Liver (tissue), 9 donors: ENCODE measurements around the gene CEACAM21. TPM values are rescaled to one million over a fixed set of nuclear protein-coding genes. Genes with fewer than 3 reads are reported as not detected.

ENCODE experiments used
- DNase-seq: peaks from one replicate; pipeline ENCODE4 v3.0.0-alpha.2; 2017; ENCODE audit warnings: low spot score
- H3K27ac ChIP-seq, 2 donors: one replicate each; pipeline ENCODE4 v1.7.0; 2013; ENCODE audit warnings: inconsistent platforms in 2 of 2, low read length in 2 of 2, control low read depth in 1 of 2, low read depth in 1 of 2, mild to moderate bottlenecking in 1 of 2
- H3K27me3 ChIP-seq, 4 donors: one replicate each; pipeline versions ENCODE4 v1.6.1 to v1.7.0; 2013; ENCODE audit warnings: low read length in 3 of 4, inconsistent platforms in 1 of 4, mild to moderate bottlenecking in 1 of 4, moderate library complexity in 1 of 4; ENCODE audit not compliant: control insufficient read depth in 4 of 4, insufficient read depth in 4 of 4
- H3K36me3 ChIP-seq, 4 donors: one replicate each; pipeline versions ENCODE4 v1.6.1 to v1.7.0; 2013; ENCODE audit warnings: low read length in 3 of 4, mild to moderate bottlenecking in 3 of 4, low read depth in 1 of 4, moderate library complexity in 1 of 4; ENCODE audit not compliant: control insufficient read depth in 4 of 4, insufficient read depth in 3 of 4
- H3K4me1 ChIP-seq, 4 donors: one replicate each; pipeline versions ENCODE4 v1.6.1 to v1.7.0; 2013; ENCODE audit warnings: low read length in 3 of 4, mild to moderate bottlenecking in 3 of 4, moderate library complexity in 1 of 4; ENCODE audit not compliant: control insufficient read depth in 4 of 4, insufficient read depth in 4 of 4
- H3K4me3 ChIP-seq, 3 donors: one replicate each; pipeline versions ENCODE4 v1.6.1 to v1.7.0; 2013; ENCODE audit warnings: low read length in 3 of 3, control low read depth in 1 of 3, low read depth in 1 of 3, mild to moderate bottlenecking in 1 of 3
- H3K9ac ChIP-seq, 2 donors: one replicate each; pipeline ENCODE4 v1.7.0; 2013; ENCODE audit warnings: low read length in 2 of 2, mild to moderate bottlenecking in 2 of 2, moderate library complexity in 2 of 2, control low read depth in 1 of 2, low read depth in 1 of 2
- H3K9me3 ChIP-seq, 4 donors: one replicate each; pipeline versions ENCODE4 v1.6.1 to v1.7.0; 2013; ENCODE audit warnings: low read length in 3 of 4; ENCODE audit not compliant: control insufficient read depth in 4 of 4
- FOXA1 ChIP-seq: IDR thresholded peaks from 2 replicates; pipeline ENCODE4 v1.6.1; 2016; ENCODE audit warnings: antibody characterized with exemption
- FOXA2 ChIP-seq: IDR thresholded peaks from 2 replicates; pipeline ENCODE4 v1.6.1; 2016; ENCODE audit warnings: antibody characterized with exemption
- GABPA ChIP-seq, 2 donors: IDR thresholded peaks in 1 of 2; conservative IDR thresholded peaks in 1 of 2; 2 replicates each; pipeline ENCODE4 v1.6.1; 2016; ENCODE audit warnings: antibody characterized with exemption in 2 of 2, mild to moderate bottlenecking in 1 of 2, moderate library complexity in 1 of 2
- HNF4A ChIP-seq, 2 donors: conservative IDR thresholded peaks; 2 replicates each; pipeline ENCODE4 v1.6.1; 2016; ENCODE audit warnings: antibody characterized with exemption in 2 of 2, mild to moderate bottlenecking in 2 of 2
- HNF4G ChIP-seq: IDR thresholded peaks from 2 replicates; pipeline ENCODE4 v1.6.1; 2016; ENCODE audit warnings: antibody characterized with exemption
- JUND ChIP-seq, 2 donors: IDR thresholded peaks; 2 replicates each; pipeline ENCODE4 v1.6.1; 2016; ENCODE audit warnings: antibody characterized with exemption in 2 of 2
- NR2F2 ChIP-seq: IDR thresholded peaks from 2 replicates; pipeline ENCODE4 v1.6.1; 2016; ENCODE audit warnings: antibody characterized with exemption
- RXRA ChIP-seq, 2 donors: IDR thresholded peaks; 2 replicates each; pipeline ENCODE4 v1.6.1; 2017 to 2018; ENCODE audit warnings: antibody characterized with exemption in 2 of 2, mild to moderate bottlenecking in 1 of 2
- SP1 ChIP-seq: IDR thresholded peaks from 2 replicates; pipeline ENCODE4 v1.6.1; 2018; ENCODE audit warnings: antibody characterized with exemption, mild to moderate bottlenecking
- TAF1 ChIP-seq: conservative IDR thresholded peaks from 2 replicates; pipeline ENCODE4 v1.6.1; 2016; ENCODE audit warnings: antibody characterized with exemption, mild to moderate bottlenecking
- YY1 ChIP-seq: IDR thresholded peaks from 2 replicates; pipeline ENCODE4 v1.6.1; 2016; ENCODE audit warnings: antibody characterized with exemption, mild to moderate bottlenecking
- WGBS: extraction: QIAGEN DNeasy Blood & Tissue Kit; methylation state at CpG from one replicate; pipeline ENCODE4 v1.1.7; 2013; 5-methylcytosine and 5-hydroxymethylcytosine counted together
- polyA plus RNA-seq, 2 donors: library from polyadenylated mRNA; stranded (reverse) in 1 of 2; unstranded in 1 of 2; fragments of 200-250 nt in 1 of 2; fragments of >200 nt in 1 of 2; fragmentation: Nextera tagmentation in 1 of 2; extraction: Ambion mirVana in 1 of 2; gene quantifications; one replicate each; pipeline versions ENCODE4 v1.2.1 to v1.2.3, GENCODE V29; 2013 to 2015
- total RNA-seq, 2 donors: library from RNA; depleted of rRNA; stranded (reverse); fragments of >200 nt; gene quantifications; one replicate each; pipeline ENCODE4 v1.2.3, GENCODE V29; 2014
- TF ChIP-seq, protein P1 (sequence below): fragments of 150-350 bp; IDR thresholded peaks from 2 replicates; pipeline ENCODE4 v1.5.1; 2017; ENCODE audit warnings: improper control_type of control experiment, low read depth, low read length; ENCODE audit not compliant: missing input control
- TF ChIP-seq, protein P2 (sequence below): IDR thresholded peaks from 2 replicates; pipeline ENCODE4 v1.6.1; 2016; ENCODE audit warnings: antibody characterized with exemption
- TF ChIP-seq, protein P3 (sequence below): IDR thresholded peaks from 2 replicates; pipeline ENCODE4 v1.6.1; 2016; ENCODE audit warnings: antibody characterized with exemption
- TF ChIP-seq, protein P4 (sequence below): IDR thresholded peaks from 2 replicates; pipeline ENCODE4 v1.6.1; 2016; ENCODE audit warnings: antibody characterized with exemption, mild to moderate bottlenecking
- donor health status: healthy.
- donor health status: healthy.
- donor health status: healthy.
- donor health status: healthy.
- donor health status: healthy.

Gene CEACAM21
- total and polyA plus RNA-seq, 4 donors = 0.58 to 2.5 (median 1.8) TPM

DNA sequence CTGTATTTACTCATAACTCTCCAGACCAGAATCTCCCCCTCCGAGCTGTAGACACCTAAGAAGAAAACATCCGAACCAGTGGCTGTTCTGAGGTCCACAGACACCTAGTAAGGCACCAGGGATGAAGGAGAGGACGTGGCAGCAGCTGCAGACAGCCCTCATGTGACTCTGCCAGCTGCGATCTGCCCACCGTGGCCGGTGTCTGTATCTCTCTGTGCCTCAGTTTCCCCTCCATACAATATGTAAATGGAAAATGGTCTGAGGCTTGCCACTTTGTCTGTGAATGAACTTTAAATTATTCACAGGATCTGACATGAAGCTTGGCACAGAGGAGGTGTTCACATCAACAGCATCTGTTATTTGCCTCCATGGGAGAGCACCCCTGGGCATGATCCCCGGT, 48.5 kb downstream of the CEACAM21 start:
- Histone ChIP-seq H3K27me3 (peaks cover 0 to 3% (median 1%) of the 10 kb centered on the region in 4 donors), H3K9ac (no peak overlapping the region), H3K9me3 (no peaks in the 10 kb centered on the region), H3K27ac (no peak overlapping the region), H3K4me3 (no peak overlapping the region), H3K4me1 (peaks cover 0 to 2% (median 0%) of the 10 kb centered on the region in 4 donors), H3K36me3 (no peaks in the 10 kb centered on the region)
- DNase-seq = no peak
- TF ChIP-seq FOXA2 = no peak
- no peak for TF ChIP-seq HNF4A (conservative IDR thresholded peaks at IDR 0.05)
- TF ChIP-seq FOXA1 = no peak
- TF ChIP-seq RXRA (IDR thresholded peaks at IDR 0.05) = no peak
- 66% methylated on average over 7 of the region's 7 CpGs for WGBS

DNA sequence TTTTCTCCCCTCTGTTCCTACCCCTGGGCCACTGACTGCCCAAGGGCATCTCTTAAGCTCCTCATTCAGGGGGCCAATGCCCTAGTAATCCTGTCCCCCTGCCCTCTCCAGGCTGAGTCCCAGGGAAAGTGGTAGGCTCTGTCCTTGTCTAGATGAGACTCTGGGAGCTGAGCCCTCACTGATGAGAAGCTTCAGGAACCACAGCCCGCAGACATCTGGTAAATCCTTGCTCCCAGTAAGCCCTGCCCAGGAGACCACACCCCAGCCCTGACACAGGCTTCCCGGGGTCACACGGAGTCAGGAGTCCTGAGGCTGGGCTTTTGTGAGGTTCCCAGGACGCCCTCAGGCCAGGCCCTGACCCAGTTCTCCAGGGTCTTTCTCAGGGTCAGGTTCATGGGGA, 49.0 kb downstream of the CEACAM21 start:
- Histone ChIP-seq H3K9me3 (no peaks in the 10 kb centered on the region), H3K4me3 (no peak overlapping the region), H3K36me3 (no peaks in the 10 kb centered on the region), H3K27ac (no peak overlapping the region), H3K9ac (no peak overlapping the region), H3K27me3 (peaks cover 0 to 3% (median 1%) of the 10 kb centered on the region in 4 donors), H3K4me1 (peaks cover 0 to 2% (median 0%) of the 10 kb centered on the region in 4 donors)
- no peak for DNase-seq
- TF ChIP-seq YY1 (no peak), NR2F2 (no peak), HNF4A (conservative IDR thresholded peaks at IDR 0.05) (no peak), FOXA1 (no peak), TAF1 (no peak), GABPA (IDR thresholded peaks at IDR 0.05 in 1 of 2, conservative IDR thresholded peaks at IDR 0.05 in 1 of 2) (no peak), JUND (IDR thresholded peaks at IDR 0.05) (no peak), RXRA (IDR thresholded peaks at IDR 0.05) (no peak), HNF4G (no peak), SP1 (no peak)
- TF ChIP-seq, protein P1, sequence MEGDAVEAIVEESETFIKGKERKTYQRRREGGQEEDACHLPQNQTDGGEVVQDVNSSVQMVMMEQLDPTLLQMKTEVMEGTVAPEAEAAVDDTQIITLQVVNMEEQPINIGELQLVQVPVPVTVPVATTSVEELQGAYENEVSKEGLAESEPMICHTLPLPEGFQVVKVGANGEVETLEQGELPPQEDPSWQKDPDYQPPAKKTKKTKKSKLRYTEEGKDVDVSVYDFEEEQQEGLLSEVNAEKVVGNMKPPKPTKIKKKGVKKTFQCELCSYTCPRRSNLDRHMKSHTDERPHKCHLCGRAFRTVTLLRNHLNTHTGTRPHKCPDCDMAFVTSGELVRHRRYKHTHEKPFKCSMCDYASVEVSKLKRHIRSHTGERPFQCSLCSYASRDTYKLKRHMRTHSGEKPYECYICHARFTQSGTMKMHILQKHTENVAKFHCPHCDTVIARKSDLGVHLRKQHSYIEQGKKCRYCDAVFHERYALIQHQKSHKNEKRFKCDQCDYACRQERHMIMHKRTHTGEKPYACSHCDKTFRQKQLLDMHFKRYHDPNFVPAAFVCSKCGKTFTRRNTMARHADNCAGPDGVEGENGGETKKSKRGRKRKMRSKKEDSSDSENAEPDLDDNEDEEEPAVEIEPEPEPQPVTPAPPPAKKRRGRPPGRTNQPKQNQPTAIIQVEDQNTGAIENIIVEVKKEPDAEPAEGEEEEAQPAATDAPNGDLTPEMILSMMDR = no peak
- TF ChIP-seq, protein P2, sequence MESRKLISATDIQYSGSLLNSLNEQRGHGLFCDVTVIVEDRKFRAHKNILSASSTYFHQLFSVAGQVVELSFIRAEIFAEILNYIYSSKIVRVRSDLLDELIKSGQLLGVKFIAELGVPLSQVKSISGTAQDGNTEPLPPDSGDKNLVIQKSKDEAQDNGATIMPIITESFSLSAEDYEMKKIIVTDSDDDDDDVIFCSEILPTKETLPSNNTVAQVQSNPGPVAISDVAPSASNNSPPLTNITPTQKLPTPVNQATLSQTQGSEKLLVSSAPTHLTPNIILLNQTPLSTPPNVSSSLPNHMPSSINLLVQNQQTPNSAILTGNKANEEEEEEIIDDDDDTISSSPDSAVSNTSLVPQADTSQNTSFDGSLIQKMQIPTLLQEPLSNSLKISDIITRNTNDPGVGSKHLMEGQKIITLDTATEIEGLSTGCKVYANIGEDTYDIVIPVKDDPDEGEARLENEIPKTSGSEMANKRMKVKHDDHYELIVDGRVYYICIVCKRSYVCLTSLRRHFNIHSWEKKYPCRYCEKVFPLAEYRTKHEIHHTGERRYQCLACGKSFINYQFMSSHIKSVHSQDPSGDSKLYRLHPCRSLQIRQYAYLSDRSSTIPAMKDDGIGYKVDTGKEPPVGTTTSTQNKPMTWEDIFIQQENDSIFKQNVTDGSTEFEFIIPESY = no peak
- TF ChIP-seq, protein P3, sequence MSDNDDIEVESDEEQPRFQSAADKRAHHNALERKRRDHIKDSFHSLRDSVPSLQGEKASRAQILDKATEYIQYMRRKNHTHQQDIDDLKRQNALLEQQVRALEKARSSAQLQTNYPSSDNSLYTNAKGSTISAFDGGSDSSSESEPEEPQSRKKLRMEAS = no peak
- TF ChIP-seq, protein P4, sequence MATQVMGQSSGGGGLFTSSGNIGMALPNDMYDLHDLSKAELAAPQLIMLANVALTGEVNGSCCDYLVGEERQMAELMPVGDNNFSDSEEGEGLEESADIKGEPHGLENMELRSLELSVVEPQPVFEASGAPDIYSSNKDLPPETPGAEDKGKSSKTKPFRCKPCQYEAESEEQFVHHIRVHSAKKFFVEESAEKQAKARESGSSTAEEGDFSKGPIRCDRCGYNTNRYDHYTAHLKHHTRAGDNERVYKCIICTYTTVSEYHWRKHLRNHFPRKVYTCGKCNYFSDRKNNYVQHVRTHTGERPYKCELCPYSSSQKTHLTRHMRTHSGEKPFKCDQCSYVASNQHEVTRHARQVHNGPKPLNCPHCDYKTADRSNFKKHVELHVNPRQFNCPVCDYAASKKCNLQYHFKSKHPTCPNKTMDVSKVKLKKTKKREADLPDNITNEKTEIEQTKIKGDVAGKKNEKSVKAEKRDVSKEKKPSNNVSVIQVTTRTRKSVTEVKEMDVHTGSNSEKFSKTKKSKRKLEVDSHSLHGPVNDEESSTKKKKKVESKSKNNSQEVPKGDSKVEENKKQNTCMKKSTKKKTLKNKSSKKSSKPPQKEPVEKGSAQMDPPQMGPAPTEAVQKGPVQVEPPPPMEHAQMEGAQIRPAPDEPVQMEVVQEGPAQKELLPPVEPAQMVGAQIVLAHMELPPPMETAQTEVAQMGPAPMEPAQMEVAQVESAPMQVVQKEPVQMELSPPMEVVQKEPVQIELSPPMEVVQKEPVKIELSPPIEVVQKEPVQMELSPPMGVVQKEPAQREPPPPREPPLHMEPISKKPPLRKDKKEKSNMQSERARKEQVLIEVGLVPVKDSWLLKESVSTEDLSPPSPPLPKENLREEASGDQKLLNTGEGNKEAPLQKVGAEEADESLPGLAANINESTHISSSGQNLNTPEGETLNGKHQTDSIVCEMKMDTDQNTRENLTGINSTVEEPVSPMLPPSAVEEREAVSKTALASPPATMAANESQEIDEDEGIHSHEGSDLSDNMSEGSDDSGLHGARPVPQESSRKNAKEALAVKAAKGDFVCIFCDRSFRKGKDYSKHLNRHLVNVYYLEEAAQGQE = no peak
- WGBS = 52% methylated on average over 4 of the region's 4 CpGs
